ENCODE data around the gene PRKAA1. TPM values are rescaled to one million over a fixed set of nuclear protein-coding genes. Genes with fewer than 3 reads are reported as not detected.

The PRKAA1 gene
- polyA plus RNA-seq, 1 of the 3 experiments (the other 2 are of a cell fraction), result 23.2 TPM

DNA sequence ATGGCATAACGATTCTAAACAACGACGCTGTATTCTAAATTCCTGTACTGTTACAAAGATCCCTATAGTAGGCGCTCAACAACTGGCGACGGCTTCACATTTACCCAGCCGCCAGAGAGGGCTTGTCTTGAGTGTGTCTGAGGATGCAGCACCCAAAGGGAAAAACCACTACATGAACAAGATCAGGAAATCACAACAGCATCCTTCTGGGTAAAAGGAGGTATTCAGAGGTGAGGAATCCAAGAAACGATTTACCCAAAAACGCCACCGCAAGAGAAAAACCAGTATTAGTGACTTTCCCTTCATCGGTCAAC is 43.1 kb downstream of the PRKAA1 start (continued):
- TF ChIP-seq, protein P1, sequence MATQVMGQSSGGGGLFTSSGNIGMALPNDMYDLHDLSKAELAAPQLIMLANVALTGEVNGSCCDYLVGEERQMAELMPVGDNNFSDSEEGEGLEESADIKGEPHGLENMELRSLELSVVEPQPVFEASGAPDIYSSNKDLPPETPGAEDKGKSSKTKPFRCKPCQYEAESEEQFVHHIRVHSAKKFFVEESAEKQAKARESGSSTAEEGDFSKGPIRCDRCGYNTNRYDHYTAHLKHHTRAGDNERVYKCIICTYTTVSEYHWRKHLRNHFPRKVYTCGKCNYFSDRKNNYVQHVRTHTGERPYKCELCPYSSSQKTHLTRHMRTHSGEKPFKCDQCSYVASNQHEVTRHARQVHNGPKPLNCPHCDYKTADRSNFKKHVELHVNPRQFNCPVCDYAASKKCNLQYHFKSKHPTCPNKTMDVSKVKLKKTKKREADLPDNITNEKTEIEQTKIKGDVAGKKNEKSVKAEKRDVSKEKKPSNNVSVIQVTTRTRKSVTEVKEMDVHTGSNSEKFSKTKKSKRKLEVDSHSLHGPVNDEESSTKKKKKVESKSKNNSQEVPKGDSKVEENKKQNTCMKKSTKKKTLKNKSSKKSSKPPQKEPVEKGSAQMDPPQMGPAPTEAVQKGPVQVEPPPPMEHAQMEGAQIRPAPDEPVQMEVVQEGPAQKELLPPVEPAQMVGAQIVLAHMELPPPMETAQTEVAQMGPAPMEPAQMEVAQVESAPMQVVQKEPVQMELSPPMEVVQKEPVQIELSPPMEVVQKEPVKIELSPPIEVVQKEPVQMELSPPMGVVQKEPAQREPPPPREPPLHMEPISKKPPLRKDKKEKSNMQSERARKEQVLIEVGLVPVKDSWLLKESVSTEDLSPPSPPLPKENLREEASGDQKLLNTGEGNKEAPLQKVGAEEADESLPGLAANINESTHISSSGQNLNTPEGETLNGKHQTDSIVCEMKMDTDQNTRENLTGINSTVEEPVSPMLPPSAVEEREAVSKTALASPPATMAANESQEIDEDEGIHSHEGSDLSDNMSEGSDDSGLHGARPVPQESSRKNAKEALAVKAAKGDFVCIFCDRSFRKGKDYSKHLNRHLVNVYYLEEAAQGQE (IDR thresholded peaks at IDR 0.05; ENCODE audit: low read depth, low read length), result no peak
- TF ChIP-seq EZH2phosphoT487 (IDR thresholded peaks at IDR 0.05; ENCODE audit: borderline replicate concordance, low read depth), result no peak
- no peak for TF ChIP-seq TEAD4 (IDR thresholded peaks at IDR 0.05; ENCODE audit: borderline replicate concordance, insufficient read depth)
- TF ChIP-seq, protein P2, sequence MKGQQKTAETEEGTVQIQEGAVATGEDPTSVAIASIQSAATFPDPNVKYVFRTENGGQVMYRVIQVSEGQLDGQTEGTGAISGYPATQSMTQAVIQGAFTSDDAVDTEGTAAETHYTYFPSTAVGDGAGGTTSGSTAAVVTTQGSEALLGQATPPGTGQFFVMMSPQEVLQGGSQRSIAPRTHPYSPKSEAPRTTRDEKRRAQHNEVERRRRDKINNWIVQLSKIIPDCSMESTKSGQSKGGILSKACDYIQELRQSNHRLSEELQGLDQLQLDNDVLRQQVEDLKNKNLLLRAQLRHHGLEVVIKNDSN (IDR thresholded peaks at IDR 0.05; ENCODE audit: borderline replicate concordance, low read depth), result no peak
- no peak for TF ChIP-seq RXRA (IDR thresholded peaks at IDR 0.05; ENCODE audit: borderline replicate concordance, low read depth)
- TF ChIP-seq FOXJ3 (CRISPR knock-in tag; IDR thresholded peaks at IDR 0.05), result no peak
- 0 out of 2 replicates have a peak, but pooled peaks have one; percentile 14 for TF ChIP-seq SMC3 (IDR thresholded peaks at IDR 0.05; ENCODE audit: low read depth, low read length)
- TF ChIP-seq RFX5 (IDR thresholded peaks at IDR 0.05; ENCODE audit: low read length), result no peak
- TF ChIP-seq FOXM1 (IDR thresholded peaks at IDR 0.05; ENCODE audit: low read depth), result no peak
- TF ChIP-seq RCOR1 (IDR thresholded peaks at IDR 0.05; ENCODE audit: low read length), result no peak
- TF ChIP-seq, protein P3, sequence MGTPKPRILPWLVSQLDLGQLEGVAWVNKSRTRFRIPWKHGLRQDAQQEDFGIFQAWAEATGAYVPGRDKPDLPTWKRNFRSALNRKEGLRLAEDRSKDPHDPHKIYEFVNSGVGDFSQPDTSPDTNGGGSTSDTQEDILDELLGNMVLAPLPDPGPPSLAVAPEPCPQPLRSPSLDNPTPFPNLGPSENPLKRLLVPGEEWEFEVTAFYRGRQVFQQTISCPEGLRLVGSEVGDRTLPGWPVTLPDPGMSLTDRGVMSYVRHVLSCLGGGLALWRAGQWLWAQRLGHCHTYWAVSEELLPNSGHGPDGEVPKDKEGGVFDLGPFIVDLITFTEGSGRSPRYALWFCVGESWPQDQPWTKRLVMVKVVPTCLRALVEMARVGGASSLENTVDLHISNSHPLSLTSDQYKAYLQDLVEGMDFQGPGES (IDR thresholded peaks at IDR 0.05; ENCODE audit: low read depth, low read length), result no peak
- TF ChIP-seq MEF2A (IDR thresholded peaks at IDR 0.05; ENCODE audit: borderline replicate concordance, low read depth), result no peak
- TF ChIP-seq EP300 (IDR thresholded peaks at IDR 0.05; ENCODE audit: borderline replicate concordance in 1 of 2, low read depth in 1 of 2, low read length in 1 of 2), result no peak
- TF ChIP-seq, protein P4, sequence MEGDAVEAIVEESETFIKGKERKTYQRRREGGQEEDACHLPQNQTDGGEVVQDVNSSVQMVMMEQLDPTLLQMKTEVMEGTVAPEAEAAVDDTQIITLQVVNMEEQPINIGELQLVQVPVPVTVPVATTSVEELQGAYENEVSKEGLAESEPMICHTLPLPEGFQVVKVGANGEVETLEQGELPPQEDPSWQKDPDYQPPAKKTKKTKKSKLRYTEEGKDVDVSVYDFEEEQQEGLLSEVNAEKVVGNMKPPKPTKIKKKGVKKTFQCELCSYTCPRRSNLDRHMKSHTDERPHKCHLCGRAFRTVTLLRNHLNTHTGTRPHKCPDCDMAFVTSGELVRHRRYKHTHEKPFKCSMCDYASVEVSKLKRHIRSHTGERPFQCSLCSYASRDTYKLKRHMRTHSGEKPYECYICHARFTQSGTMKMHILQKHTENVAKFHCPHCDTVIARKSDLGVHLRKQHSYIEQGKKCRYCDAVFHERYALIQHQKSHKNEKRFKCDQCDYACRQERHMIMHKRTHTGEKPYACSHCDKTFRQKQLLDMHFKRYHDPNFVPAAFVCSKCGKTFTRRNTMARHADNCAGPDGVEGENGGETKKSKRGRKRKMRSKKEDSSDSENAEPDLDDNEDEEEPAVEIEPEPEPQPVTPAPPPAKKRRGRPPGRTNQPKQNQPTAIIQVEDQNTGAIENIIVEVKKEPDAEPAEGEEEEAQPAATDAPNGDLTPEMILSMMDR (IDR thresholded peaks at IDR 0.05), result peak; percentile 77
- no peak for TF ChIP-seq GABPA (IDR thresholded peaks at IDR 0.05; ENCODE audit: low read depth)
- no peak for TF ChIP-seq YY1 (IDR thresholded peaks at IDR 0.05; ENCODE audit: low read depth)
- no peak for TF ChIP-seq TCF12 (IDR thresholded peaks at IDR 0.05)
- TF ChIP-seq, protein P5, sequence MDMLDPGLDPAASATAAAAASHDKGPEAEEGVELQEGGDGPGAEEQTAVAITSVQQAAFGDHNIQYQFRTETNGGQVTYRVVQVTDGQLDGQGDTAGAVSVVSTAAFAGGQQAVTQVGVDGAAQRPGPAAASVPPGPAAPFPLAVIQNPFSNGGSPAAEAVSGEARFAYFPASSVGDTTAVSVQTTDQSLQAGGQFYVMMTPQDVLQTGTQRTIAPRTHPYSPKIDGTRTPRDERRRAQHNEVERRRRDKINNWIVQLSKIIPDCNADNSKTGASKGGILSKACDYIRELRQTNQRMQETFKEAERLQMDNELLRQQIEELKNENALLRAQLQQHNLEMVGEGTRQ (IDR thresholded peaks at IDR 0.05; ENCODE audit: borderline replicate concordance, low read depth, low read length), result no peak
- peak; percentile 35 for TF ChIP-seq CHD2 (IDR thresholded peaks at IDR 0.05; ENCODE audit: low read length, partially characterized antibody)
- no peak for TF ChIP-seq FOSL2 (IDR thresholded peaks at IDR 0.05; ENCODE audit: borderline replicate concordance, low read depth)
